Activated gamma-delta T cell treated with Interleukin-2 at 50 U/mL for 16 hours (primary cell): ENCODE data around the gene FAF2.
"Not testable (repeated sequence)": the region's sequence is repeated elsewhere in the genome, so short reads cannot be mapped to it uniquely, and the experiment has no call there.

Experiments
- DNase-seq: peaks from one replicate; pipeline ENCODE4 v3.0.0-alpha.2; 2020

The FAF2 gene, protein sequence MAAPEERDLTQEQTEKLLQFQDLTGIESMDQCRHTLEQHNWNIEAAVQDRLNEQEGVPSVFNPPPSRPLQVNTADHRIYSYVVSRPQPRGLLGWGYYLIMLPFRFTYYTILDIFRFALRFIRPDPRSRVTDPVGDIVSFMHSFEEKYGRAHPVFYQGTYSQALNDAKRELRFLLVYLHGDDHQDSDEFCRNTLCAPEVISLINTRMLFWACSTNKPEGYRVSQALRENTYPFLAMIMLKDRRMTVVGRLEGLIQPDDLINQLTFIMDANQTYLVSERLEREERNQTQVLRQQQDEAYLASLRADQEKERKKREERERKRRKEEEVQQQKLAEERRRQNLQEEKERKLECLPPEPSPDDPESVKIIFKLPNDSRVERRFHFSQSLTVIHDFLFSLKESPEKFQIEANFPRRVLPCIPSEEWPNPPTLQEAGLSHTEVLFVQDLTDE

DNA sequence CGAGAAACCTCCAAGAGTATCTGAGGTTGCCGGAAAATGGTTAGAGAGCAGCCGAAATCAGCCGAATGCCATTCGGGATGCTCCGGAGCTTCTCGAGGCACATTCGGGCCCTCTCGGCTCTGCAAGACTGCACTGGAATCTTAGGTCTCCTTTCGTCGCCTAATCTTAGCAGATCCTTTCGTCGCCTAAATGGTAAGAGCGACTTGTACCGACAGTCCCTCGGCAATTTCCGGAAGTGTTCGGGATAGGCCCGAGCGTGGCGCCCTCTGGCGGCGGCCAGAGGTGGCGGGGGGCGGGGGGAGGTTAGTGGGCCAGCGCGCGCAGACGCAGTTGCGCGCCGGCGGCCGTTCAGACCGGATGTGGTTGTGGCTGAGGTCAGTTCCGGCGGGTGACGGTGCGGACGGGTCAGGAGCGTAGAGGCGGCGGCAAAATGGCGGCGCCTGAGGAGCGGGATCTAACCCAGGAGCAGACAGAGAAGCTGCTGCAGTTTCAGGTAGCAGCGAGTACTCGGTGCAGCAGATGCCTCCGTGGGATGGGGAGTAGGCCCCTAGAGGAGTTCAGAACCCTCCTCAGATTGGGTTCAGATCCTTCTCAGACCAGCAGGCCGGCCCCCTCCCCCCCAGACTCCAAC, at the start of gene FAF2:
FAF2 (plus strand) TSS at position 408 of the 631 bp plus-strand sequence; CDS start at position 431, 23 bp downstream.
- peak; percentile 97 for DNase-seq

DNA sequence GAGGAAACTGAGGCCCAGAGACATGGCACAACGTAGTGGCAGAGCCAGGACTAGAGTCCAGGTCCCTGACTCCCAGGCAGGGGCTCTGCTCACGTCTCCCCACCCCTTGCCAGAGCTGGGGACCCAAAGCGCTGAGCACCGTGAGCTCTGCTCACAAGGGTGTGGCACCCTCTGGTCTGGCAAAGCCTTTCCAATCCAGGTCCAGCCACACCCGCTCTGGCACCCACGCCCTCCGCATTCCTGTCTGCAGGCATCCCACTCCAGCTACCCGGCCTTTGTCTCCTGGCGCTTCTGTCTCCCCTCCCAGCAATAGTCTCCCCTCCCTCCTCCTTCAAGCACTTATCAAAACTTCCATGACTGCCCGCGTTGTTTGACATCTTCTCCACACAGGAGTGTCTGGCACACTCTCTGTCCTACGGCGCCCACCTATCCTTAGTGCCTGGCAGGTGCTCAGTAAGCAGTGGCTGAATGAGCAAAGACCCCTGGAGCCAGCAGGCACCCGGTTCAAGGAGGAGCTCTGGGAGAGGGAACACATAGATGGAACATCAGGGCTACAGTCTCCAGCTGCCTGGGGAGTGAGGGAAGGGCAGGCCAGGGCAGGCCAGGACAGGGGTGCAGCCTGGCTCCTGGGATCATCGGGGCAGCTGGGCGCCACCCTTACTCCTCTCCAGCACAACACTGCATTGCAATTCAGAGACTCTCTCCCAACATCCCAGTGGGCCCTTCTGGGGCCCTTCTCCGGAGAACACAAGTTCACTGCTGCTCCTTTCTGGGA, 47.6 kb upstream of the FAF2 start:
- DNase-seq, result no peak

DNA sequence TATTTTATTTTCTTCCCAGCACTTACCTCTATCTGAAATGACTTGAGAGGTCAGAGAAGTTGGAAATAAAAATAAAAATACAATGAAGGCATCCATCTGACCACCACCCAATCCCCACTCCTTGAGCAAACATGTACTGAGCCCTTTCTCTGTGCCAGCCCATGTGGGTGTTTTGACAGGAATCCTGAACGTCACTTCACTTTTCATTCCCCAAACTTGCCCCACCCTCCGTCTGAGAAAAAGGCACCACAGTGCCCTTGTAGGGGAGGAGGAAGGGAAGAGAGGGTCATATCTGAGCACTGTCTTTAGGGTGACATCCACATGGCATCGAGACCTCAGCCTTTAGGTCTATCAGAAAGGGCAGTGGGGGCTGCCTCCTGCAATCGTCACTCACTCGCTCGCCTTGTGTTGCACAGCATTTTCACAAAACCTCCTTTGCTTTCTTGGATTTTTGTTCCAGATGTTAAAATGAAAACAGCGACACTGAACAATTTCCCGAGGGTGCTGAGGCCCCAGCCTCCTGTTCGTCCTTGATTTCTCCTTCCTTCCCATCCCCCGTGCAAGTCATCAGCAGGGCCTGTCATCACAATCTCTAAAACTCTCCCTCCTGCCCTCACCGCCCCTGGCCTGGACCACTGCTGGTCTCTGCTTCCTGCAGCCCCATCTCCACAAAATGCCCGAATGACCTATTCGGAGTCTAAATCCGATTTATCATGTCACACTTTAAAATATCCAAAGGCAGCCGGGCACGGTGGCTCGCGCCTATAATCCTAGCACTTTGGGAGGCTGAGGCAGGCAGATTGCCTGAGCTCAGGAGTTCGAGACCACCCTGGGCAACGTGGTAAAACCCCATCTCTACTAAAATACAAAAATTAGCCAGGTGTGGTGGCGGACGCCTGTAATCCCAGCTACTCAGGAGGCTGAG, 46.6 kb upstream of the FAF2 start:
- no peak for DNase-seq

DNA sequence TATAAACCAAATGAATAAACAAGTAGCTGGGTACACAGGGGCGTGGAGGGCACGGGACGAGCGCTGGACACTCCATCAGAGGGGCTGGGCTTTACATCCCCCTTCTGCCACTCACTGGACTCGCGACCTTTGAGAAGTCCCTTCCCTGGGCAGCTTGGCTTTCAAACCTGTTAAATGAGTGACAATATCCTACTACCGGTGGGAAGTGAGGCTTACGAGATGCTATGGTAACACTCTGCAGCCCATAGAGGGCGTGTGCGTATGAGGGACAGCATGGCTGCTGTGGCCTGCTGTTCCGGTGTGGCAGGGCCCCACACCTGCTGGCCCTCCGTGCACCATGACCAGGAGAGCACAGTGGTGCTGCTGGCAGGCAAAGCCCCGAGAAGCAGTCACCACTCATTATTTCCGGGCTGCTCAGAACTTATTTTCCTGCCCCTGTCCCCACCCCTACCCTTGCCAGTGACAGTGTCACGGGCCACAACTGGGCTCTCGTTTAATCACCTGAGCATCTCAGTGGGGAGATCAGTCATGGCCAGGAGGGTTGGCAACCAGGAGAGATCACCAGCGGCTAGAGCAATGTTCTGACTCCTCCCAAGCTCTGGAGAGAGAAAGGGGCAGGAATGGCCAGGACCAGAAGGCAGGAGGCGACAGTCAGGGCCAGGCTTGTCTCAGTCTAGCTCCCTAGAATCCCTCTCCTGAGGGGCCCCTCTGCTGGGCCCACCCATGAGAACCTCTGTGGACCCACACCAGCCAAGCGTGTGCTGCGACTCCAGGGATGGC, 42.3 kb upstream of the FAF2 start:
- DNase-seq, result no peak

DNA sequence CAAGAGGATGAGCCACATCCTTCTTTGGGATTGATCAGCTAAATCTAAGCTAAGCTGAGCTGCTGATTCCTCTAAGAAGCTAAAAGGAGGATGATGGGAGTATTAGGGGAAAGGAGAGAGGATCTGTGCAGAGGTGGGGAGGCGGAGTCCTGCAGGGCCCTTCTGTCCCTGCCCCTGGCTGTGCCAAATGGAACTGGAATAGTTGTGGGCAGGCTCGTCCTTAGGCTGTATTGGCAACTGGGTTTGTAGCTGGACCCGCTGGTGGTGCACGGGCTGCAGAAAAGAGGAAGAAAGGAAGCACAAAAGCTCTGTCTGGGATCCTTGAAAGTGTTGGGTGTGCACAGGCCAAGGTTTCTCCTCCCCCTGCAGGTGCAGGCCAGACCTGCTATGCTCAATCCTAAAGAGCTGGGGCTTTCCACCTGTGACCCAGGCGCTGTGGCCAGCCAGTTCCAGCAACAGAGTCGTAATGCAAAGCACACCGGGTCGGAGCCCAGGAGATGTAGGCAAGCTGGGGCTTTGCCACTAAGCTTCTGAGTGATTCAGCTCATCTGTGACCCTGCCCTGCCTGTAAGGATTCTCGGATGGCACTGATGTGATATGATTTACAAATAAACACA, 41.6 kb upstream of the FAF2 start:
- DNase-seq, result no peak

DNA sequence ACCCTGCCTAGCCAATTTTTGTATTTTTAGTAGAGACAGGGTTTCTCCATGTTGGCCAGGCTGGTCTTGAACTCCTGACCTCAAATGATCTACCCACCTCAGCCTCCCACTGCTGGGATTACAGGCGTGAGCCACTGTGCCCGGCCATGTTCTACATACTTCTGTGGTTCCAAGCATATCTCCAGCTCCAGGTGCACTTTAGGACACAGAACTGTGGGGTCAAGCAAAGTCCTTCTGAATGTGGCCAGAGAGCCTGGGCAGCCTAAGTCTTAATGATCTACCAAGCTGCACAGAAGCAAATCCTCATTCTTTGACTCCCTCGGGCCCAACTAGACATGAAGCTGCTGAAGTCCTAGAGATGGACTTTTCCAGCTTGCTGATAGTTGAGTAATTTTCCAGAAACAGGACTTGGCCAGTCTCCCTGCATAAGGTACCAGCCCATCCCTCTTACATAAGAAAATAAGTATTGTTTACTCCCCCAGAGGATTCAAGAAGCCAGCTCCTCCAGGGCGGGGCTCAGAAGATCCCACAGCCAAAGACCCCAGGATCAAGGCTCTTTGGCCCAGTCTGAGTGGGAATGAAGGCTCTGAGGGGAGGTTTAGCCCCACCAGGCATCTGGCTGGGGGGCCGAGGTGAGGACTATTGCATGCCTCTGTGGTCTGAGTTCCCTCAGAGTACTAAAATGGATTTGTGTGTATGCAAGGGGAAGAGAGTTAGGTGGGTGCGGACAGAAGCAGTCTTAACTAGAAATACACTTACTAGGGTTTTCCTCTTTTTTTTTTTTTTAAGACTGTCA, 40.5 kb upstream of the FAF2 start:
- no peak for DNase-seq

DNA sequence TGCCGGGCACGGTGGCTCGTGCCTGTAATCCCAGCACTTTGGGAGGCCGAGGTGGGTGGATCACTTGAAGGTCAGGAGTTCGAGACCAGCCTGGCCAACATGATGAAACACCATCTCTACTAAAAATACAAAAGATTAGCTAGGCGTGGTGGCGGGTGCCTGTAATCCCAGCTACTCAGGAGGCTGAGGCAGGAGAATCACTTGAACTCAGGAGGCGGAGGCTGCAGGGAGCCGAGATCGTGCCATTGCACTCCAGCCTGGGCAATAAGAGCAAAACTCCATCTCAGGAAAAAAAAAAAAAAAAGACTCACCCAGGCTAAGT, 40.0 kb upstream of the FAF2 start:
- DNase-seq, result not testable (repeated sequence)

DNA sequence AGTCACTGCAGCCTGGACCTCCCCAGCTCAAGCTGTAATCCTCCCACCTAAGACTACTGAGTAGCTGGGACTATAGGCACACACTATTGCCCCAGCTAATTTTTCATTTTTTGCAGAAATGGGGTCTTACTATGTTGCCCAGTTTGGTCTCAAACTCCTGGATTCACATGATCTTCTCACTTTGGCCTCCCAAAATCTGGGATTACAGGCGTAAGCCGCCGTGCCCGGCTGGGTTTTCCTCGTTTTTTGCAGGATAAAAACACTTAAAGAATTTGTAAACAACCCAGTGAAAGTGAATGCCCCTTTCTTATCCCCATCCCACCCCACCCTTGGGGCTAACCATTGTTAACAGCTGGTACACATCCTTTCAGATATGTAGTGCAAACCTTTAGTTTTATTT, 39.6 kb upstream of the FAF2 start:
- DNase-seq, result no peak

DNA sequence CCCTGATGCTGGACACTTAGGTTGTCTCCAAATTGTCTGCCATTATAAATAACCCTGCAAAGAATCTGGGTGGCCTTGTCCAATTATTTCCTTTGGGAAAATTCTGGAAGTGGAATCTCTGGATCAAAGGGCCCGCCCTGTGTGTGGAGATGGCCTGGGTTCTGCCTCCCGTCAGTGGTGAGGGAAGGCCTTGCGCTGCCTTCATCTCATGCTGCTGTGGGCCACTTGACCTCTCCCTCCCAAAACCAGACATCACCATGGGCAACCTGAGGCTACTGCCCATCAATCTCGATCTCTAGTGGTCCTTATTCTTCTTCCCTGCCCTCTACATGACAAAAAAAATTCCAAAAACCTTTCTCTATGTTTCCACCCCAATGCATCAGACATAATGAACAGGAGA, 38.4 kb upstream of the FAF2 start:
- no peak for DNase-seq

DNA sequence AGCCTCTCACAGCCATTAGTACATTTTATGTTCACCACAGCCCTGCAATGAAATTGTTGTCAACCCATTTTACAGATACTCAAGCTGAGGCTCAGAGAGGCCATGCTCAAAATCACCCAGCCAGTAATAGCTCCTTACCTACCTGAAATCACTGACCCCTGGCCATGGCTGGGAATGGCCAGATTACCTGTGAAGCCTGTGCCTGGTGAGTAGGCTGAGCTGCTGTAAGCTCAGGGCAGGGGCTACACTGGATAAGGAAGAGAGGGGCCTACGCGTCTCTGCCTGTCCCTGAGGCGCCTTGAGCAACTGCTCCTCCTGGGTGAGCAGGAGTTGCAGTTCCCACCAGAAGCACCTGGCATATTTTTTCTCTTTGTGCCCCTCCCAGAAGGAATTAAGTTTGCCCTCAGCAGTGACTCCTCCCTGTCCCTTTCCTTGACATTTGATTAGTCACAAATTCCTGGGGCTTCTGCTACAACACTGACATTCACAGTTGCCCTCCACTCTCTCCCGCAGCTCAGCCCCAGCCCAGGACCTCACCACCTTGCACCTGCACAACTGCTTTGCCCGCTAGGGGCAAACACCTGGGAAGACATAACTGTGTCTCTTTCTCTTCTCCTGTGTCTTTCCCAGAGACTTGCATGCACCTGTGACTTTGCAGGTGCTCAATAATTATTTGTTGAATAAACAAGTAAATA, 37.6 kb upstream of the FAF2 start:
- no peak for DNase-seq

DNA sequence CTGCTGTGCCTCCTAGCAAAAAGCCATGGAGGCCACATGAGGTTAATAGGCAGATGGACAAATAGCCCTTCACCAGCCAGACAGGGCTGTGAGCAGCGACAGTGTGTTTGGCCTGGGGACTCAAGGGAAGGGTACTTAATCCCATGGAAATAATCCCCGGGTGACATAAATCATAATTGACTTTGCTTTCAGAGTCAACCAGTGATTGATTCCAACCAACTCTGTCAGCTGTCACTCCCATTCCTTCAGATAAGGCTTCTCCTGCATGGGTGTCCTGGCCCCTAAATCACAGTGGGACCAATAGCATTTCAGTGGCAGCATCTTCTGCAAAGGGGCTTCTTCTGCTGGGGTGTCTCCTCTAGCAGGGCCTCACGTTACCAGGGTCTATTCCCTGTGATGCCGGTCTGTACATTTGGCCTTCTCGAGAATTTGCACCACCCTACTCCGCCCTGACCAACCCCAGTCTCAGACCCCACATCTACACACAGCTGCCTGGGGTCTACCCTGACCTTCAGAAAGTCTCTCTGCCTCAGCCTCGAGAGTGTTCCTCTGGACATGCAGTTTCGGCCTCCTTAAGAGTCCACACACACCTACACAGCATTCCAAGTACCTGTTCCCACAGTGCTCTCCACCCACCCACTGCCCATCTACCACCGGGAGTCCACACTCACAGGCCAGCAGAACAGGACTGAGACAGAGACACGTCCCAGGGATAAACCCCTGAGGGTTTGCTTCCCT, 35.5 kb upstream of the FAF2 start:
- no peak for DNase-seq

DNA sequence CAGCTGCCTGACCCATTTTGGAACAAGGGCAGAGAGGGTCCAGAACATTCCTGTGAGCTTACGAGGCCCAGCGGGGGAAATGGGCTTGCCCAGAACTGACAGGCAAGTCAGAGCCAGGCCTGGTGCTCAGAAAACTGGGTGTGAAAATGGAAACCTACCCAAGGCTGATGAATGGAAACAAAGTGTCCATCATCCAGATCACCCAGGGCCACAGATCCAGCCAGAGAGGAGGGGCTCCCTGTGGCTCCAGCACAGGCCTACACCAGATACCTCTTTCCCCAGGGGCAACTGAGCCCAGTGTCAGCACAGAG, 35.0 kb upstream of the FAF2 start:
- no peak for DNase-seq

DNA sequence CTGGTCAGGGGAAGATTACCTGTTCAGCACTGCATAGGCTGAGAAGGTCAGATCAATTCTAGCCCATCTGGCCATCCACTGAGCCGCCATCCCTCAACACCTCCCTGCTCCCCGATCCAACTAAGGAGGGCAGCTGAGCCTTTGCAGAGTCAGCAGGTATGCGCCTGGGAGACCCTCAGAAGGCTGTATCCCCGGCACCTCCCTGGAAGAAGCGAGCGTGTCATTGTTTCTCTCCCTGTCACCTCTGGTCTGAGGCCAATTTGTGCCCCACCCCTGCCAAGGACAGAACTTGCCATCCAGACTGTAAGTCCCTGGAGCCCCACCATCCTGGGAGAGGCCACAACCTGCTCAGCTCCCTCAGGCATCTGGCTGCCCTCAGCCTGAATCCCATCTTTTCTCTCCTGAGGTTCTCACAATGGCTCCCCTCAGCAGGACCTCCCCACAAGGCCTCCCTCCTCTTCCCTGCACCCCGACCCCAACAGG, 34.4 kb upstream of the FAF2 start:
- DNase-seq, result no peak

DNA sequence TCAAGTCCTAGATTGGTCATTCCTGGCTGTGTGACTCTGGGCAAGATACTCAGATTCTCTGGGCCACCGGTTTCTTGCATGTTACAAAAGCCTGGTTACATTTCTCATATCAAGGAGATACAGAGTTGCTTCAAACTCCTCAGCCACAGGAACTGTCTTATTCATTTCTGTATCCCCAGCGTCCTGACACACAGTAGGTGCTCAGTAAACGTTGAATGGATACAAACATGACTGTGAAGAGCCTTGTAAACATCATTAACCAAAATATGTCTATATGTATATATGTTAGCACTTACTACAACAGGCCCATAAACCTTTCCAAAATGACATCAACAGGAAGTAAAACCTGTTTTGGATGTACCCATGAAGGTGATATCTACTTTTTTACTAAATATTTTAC, 33.5 kb upstream of the FAF2 start:
- DNase-seq, result no peak

DNA sequence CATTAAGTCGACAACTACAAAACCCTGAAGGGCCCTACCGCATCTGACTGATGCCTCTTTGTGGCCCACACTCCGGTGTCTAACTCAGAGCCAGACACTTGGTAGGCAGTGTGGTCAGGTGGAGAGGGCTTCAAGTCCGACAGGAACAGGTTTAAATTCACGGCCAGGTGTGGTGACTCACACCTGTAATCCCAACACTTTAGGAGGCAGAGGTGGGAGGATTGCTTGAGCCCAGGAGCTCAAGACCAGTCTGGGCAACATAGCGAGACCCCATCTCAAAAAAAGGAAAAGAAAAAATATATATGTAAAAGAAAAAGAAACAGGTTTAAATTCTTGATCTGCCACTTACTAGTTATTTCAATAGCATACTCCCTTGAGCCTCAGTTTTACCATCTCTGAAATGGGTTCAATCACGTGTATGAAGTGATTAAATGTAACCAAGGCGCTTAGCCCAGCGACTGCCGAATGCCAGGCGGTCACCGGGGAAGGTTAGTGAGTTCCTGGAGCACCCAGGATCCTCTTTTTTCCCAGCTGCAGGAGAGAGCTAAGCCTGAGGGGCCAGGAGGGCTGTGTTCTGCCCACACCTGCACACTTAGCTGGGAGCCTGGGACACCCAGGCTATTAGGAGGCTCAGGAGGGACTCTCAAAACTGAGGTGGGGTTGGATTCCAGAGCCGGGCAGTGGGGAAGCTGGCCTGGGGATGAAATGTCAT, 32.8 kb upstream of the FAF2 start:
- no peak for DNase-seq

DNA sequence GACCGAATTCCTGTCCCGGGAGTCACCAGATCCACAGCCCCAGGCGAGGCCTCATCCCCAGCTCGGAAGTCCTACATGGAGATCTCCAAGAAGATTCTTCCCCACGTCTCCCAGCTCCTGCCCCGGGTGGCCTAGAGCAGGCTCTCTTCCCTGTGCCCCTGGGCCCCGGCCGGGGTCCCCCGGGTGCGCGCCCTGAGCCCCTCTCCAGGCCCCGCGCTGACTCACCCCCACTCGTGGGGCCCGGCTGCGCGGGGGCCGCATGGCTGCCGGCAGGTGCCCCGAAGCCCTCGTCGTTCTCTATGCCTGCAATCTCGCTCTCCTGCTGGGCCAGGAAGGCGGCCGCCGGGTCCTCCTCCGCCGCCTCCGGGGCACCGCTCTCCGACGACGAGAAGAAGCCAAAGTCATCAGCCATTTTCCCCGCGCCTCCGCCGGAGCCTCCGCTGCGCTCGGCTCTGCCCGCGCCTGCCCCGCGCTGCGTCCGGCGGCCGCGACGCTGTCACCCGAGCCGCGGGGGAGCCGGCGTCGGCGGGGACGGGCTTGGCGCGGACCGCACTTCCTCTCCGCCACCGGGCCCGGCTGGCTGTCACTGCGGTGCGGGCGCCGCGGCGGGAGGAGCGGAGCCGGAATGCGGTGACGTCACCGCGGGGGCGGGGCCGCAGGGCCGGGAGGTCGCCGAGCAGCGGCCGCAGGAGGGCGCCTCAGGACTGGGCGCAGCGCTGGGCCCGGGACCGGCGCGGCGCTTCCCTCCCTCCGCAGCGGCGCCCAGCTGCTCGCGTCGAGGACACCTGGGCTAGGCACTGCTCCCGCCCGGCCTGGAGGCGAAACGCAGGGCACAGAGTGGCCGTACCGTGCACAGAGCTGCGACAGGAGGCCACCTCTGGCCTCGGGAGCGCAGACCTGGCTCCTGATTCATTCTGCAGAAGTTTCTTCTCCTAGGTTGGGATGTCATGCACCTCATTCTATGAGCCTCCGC, 31.9 kb upstream of the FAF2 start, which contains the start of gene CLTB:
CLTB (minus strand) TSS at position 588 of the 973 bp plus-strand sequence; CDS start at position 412, 176 bp downstream.
- peak; percentile 89 for DNase-seq

DNA sequence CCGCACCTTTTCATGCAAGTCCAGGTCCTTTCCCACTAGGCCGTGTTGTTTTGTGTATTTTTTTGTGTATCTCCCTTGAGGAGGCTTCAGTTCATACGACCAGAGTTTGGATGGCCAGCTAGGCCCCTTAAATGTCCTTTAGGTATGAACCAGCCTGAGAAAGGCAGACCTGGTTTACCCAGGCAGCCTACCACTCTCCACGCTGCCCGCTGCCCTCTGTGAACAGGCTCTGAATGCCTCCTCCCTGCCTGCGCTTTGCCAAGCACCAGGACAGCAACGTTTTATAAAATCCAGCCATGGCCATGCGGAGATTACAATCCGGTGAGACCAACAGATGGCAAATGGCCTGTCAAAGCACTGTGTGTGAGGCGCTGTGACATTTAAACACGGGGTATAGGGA, 31.2 kb upstream of the FAF2 start:
- no peak for DNase-seq
